Activated CD4-positive, alpha-beta T cell treated with anti-CD3 and anti-CD28 coated beads, Interleukin-2, amount 10 ng/mL, durations not matched to agents 7 days and 5 days (primary cell): ENCODE data around the gene HEMK1. TPM values are rescaled to one million over a fixed set of nuclear protein-coding genes. Genes with fewer than 3 reads are reported as not detected.
A peak's percentile ranks its signal among the peaks of the same experiment; 100 is the strongest.

Experiments
- CTCF ChIA-PET: fragments of 350-600 bp; sonication (Branson Sonifier 250); formaldehyde crosslinking; loops from one replicate; lab custom pipeline; 2021; ENCODE audit warnings: antibody characterized with exemption; lab: Charles Lee
- POLR2A ChIA-PET: fragments of 350-600 bp; sonication (Branson Sonifier 250); formaldehyde crosslinking; loops from one replicate; lab custom pipeline; 2021; ENCODE audit warnings: antibody characterized with exemption; lab: Charles Lee
- DNase-seq: peaks from one replicate; pipeline ENCODE4 v3.0.0-alpha.2; 2020
- H3K27ac Mint-ChIP-seq: one replicate; pipeline ENCODE4 v1.8.0; 2021; ENCODE audit warnings: mild to moderate bottlenecking, moderate library complexity, mixed read lengths
- H3K27me3 Mint-ChIP-seq: one replicate; pipeline ENCODE4 v1.8.0; 2021; ENCODE audit warnings: mixed read lengths
- H3K36me3 Mint-ChIP-seq: one replicate; pipeline ENCODE4 v1.8.0; 2021; ENCODE audit warnings: low read depth, mixed read lengths
- H3K4me1 Mint-ChIP-seq: one replicate; pipeline ENCODE4 v1.8.0; 2021; ENCODE audit warnings: mixed read lengths
- H3K4me3 Mint-ChIP-seq: one replicate; pipeline ENCODE4 v1.8.0; 2021; ENCODE audit warnings: mild to moderate bottlenecking, moderate library complexity, mixed read lengths
- H3K9me3 Mint-ChIP-seq: one replicate; pipeline ENCODE4 v1.8.0; 2021; ENCODE audit warnings: mixed read lengths
- total RNA-seq, 2 experiments: library from RNA; stranded (reverse); gene quantifications; one replicate each; pipeline ENCODE4 v1.2.3, GENCODE V29; 2021

The HEMK1 gene
- total RNA-seq, 2 experiments from 2014 or later, result 42.3 to 49.0 TPM

GRCh38 chr3:50623840-50624474 is 54.6 kb downstream of the HEMK1 start:
- POLR2A ChIA-PET, result no interaction called here
- Mint-ChIP-seq H3K9me3 (no peaks in the 10 kb centered on the region), H3K36me3 (peaks cover 60% of the 10 kb centered on the region), H3K4me3 (peak overlapping the region; percentile 37), H3K4me1 (peaks cover 94% of the 10 kb centered on the region), H3K27ac (peak overlapping the region; percentile 88), H3K27me3 (no peaks in the 10 kb centered on the region)
- peak; percentile 54 for DNase-seq
- CTCF ChIA-PET, result interaction anchor here (0.6 to 3.2 kb wide), 10 partner anchors 9 to 1058 kb away, joined by 3 to 14 read pairs (median 3); partner anchors contain the start of genes HEMK1 and RBM15B

DNA sequence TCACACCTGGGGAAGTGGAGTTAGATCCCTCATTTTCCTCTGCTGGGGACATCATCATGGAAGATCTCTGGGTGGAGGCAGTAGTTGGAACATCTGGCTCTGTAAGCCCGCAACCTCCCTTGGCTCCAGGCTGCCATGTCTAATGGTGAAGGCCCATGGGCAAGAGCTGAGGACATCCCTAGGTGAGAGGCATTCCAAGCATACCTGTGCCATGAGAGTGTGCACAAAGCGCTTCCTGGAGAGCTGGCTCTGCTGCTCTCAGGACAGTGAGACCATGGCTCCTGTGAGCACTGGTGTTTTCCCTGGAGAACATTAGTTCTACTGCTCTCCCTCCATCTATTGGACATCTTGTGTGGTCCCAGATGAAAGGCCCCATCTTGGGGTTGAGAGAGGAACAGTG is 55.3 kb downstream of the HEMK1 start:
- Mint-ChIP-seq H3K36me3 (peaks cover 54% of the 10 kb centered on the region), H3K4me3 (peak overlapping the region; percentile 37), H3K4me1 (peaks cover 94% of the 10 kb centered on the region), H3K9me3 (no peaks in the 10 kb centered on the region), H3K27me3 (no peaks in the 10 kb centered on the region), H3K27ac (peak overlapping the region; percentile 88)
- POLR2A ChIA-PET, result no interaction called here
- CTCF ChIA-PET, result interaction anchor here (0.8 to 3.2 kb wide), 6 partner anchors 9 to 1057 kb away, joined by 3 to 14 read pairs (median 3); partner anchors contain the start of genes CISH and RBM15B
- no peak for DNase-seq

DNA sequence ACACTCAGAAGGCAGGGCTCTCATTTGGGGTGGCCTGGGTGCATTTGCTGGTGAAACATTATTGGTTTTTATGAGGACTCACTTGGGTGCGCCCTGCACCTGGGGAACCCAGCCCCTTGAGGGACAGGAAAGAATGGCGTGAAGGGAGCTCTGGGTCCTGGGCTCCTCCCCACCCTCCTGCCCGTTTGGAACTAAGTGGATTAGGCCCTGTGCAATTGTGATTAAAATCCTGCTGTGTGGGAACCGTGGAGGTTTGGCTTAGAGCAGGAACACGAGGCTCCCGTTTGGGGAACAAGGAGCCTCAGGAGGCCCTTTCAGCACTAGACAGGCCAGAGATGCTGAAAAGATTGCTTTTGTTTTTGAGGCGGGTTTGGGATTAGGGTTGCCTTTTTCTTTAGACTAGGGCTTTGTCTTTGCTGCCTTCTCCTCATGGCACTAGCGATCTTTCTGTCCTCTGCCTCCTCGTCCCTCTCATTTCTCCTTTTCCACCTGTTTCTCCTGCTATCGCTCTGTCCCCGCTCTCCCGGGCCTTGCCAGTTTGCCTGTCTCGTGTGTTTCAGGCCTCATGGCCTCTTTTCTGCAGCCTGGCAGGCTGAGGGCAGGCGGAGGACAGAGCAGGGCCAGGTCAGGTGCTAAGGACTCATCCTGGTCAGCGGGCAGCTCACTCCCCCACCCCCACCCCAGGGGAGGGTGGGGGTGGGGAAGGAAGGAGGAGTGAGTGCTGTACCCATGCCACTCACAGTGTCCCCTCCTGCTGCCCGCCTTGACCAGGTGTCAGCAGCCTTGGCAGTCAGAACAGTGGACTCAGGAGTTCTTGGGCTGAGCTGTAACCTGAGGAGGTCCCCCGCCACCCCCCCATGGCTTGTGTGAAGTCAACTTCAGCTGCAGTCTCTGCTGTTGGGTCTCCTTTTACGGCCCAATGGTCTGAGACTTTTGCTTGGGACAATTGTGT is 56.2 kb downstream of the HEMK1 start:
- H3K27ac Mint-ChIP-seq, result peak overlapping the region; percentile 39
- H3K27me3 Mint-ChIP-seq, result no peaks in the 10 kb centered on the region
- DNase-seq, result no peak
- H3K36me3 Mint-ChIP-seq, result peaks cover 54% of the 10 kb centered on the region
- H3K4me3 Mint-ChIP-seq, result no peak overlapping the region
- peaks cover 94% of the 10 kb centered on the region for H3K4me1 Mint-ChIP-seq
- H3K9me3 Mint-ChIP-seq, result no peaks in the 10 kb centered on the region
- ChIA-PET CTCF (interaction anchor here (0.5 to 3.2 kb wide), 8 partner anchors 8 to 246 kb away, joined by 3 to 14 read pairs (median 4); partner anchors contain the start of genes CISH and MAPKAPK3), POLR2A (no interaction called here)

DNA sequence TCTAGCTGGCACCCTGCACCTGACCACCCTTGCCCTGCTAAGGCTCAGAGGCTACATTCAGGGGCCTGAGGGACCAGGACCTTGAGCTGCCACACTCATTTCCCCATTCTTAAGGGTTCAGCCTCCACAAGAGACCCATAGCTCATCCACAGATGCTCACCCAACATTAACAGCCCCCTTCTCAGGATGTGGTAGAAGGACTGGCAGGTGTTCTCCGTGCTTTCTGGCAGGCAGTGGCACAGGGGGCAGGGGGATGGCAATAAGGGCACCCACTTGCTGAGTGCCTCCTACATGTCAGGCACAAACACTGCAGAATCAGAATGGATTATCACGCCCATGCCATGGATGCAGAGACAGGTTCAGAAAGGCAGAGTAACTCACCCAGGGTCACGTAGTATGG is 57.1 kb downstream of the HEMK1 start:
- ChIA-PET CTCF (interaction anchor here (0.5 to 3.2 kb wide), 8 partner anchors 8 to 245 kb away, joined by 3 to 14 read pairs (median 4); partner anchors contain the start of gene MAPKAPK3), POLR2A (interaction anchor here (0.6 kb wide), 1 partner anchor 10 kb away, joined by 3 read pairs; no protein-coding TSS in a partner anchor)
- H3K27me3 Mint-ChIP-seq, result no peaks in the 10 kb centered on the region
- peaks cover 51% of the 10 kb centered on the region for H3K36me3 Mint-ChIP-seq
- H3K4me3 Mint-ChIP-seq, result no peak overlapping the region
- peaks cover 96% of the 10 kb centered on the region for H3K4me1 Mint-ChIP-seq
- no peak for DNase-seq
- H3K27ac Mint-ChIP-seq, result peak overlapping the region; percentile 13
- H3K9me3 Mint-ChIP-seq, result no peaks in the 10 kb centered on the region

DNA sequence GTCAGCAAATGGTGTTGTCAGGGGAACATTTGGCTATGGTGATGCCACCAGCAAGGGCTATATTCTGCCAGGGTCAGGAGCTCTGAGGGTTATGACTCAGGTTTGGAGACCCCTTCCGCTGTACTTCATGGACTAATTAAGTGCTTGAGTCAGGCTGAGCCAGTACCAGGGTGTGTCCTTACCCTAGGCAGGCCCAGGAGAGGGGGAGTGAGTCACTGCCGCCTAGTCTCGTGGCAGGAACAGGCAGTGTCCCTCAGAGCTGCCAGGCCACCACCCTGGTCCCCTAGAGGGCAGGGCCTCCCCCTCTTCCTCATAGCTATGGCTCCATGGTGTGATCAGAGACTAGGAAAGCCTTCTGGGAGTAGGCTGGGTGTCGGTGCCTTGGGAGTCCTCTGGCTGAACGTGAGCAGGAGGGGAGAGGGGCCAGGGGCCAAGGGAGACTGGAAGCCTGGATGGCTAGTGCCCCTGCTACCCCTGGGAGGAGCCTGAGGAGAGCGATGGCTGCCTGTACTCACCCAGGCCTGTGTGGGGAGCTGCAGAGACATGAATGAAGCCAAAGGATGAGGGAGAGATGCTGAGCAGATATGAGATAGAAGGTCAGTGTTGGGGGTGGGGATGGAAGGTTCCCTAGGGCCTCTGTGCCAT is 58.2 kb downstream of the HEMK1 start:
- H3K36me3 Mint-ChIP-seq, result peaks cover 55% of the 10 kb centered on the region
- no peaks in the 10 kb centered on the region for H3K27me3 Mint-ChIP-seq
- CTCF ChIA-PET, result interaction anchor here (0.9 to 5.8 kb wide), 9 partner anchors 8 to 1346 kb away, joined by 3 to 33 read pairs (median 4); partner anchors contain the start of gene ABHD14B
- POLR2A ChIA-PET, result interaction anchor here (0.6 kb wide), 1 partner anchor 29 kb away, joined by 3 read pairs; no protein-coding TSS in a partner anchor
- H3K9me3 Mint-ChIP-seq, result no peaks in the 10 kb centered on the region
- no peak overlapping the region for H3K4me3 Mint-ChIP-seq
- H3K4me1 Mint-ChIP-seq, result peaks cover 97% of the 10 kb centered on the region
- H3K27ac Mint-ChIP-seq, result peak overlapping the region; percentile 9
- DNase-seq, result no peak

DNA sequence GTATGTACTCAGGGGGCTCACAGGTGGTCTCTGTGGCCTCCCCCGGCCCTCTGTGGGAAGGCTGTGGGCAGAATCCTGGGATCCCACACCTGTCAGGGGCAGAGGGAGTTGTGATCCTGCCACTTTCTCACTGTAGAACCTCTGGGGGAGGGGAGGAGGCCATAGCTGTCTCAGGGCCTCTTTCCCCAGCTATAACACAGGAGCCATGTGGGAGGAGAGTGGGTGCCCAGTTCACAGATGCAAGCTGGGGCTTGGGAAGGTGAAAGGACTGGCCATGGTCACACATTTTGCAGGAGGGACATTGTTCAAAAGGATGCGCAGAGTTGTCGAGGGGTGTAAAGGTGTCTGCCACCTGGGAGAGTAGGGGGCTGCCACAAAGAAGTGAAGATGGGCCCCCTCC is 59.3 kb downstream of the HEMK1 start:
- Mint-ChIP-seq H3K4me3 (no peak overlapping the region), H3K36me3 (peaks cover 50% of the 10 kb centered on the region), H3K27ac (no peak overlapping the region), H3K27me3 (no peaks in the 10 kb centered on the region), H3K9me3 (no peaks in the 10 kb centered on the region), H3K4me1 (peaks cover 97% of the 10 kb centered on the region)
- CTCF ChIA-PET, result interaction anchor here (1.3 to 5.8 kb wide), 6 partner anchors 9 to 58 kb away, joined by 3 to 33 read pairs (median 4); no protein-coding TSS in a partner anchor
- POLR2A ChIA-PET, result no interaction called here
- DNase-seq, result no peak

DNA sequence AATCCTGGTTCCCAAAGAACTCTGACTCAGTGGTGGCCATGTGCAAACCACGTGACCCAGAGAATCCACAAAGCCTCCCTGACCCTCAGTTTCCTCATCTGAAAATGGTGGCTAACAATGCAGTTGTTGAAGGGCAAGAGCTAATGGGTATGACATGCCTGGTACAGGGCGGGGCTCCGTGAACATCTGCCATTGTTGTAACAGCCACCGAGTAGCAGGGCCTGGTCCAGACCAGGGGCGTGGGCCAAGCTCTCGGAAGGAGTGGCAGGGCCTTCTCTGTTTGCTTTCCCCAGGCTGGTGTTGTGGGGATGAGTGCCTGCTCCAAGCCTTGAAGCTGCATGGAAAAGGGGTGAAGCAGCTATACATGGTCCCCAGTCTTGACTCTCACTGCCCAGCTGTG is 61.1 kb downstream of the HEMK1 start:
- no peak overlapping the region for H3K4me3 Mint-ChIP-seq
- no peak for DNase-seq
- H3K4me1 Mint-ChIP-seq, result peaks cover 92% of the 10 kb centered on the region
- H3K27ac Mint-ChIP-seq, result peak overlapping the region; percentile 27
- ChIA-PET POLR2A (no interaction called here), CTCF (interaction anchor here (1.0 to 5.8 kb wide), 4 partner anchors 8 to 20 kb away, joined by 3 to 33 read pairs (median 8); partner anchors contain the start of gene MAPKAPK3)
- no peaks in the 10 kb centered on the region for H3K27me3 Mint-ChIP-seq
- peaks cover 49% of the 10 kb centered on the region for H3K36me3 Mint-ChIP-seq
- H3K9me3 Mint-ChIP-seq, result no peaks in the 10 kb centered on the region

- peaks cover 88% of the 10 kb centered on the region for H3K4me1 Mint-ChIP-seq
- ChIA-PET POLR2A (no interaction called here), CTCF (interaction anchor here (1.0 to 5.8 kb wide), 7 partner anchors 8 to 62 kb away, joined by 3 to 33 read pairs (median 3); partner anchors contain the start of gene MAPKAPK3)
- H3K27ac Mint-ChIP-seq, result peak overlapping the region; percentile 27
- H3K9me3 Mint-ChIP-seq, result no peaks in the 10 kb centered on the region
- no peak overlapping the region for H3K4me3 Mint-ChIP-seq
- DNase-seq, result no peak
- no peaks in the 10 kb centered on the region for H3K27me3 Mint-ChIP-seq
- peaks cover 49% of the 10 kb centered on the region for H3K36me3 Mint-ChIP-seq
Measured at GRCh38 chr3:50630877-50631276, 61.6 kb downstream of the HEMK1 start.

GRCh38 chr3:50632450-50632849 is 63.1 kb downstream of the HEMK1 start:
- DNase-seq, result no peak
- Mint-ChIP-seq H3K36me3 (peaks cover 46% of the 10 kb centered on the region), H3K27ac (peak overlapping the region; percentile 82), H3K9me3 (no peaks in the 10 kb centered on the region), H3K4me3 (no peak overlapping the region), H3K4me1 (peaks cover 90% of the 10 kb centered on the region), H3K27me3 (no peaks in the 10 kb centered on the region)
- ChIA-PET POLR2A (interaction anchor here (1.3 kb wide), 1 partner anchor 12 kb away, joined by 3 read pairs; no protein-coding TSS in a partner anchor), CTCF (interaction anchor here (0.8 to 5.8 kb wide), 7 partner anchors 9 to 740 kb away, joined by 3 to 33 read pairs (median 6); partner anchors contain the start of gene MAPKAPK3)

- Mint-ChIP-seq H3K27ac (peak overlapping the region; percentile 82), H3K9me3 (no peaks in the 10 kb centered on the region), H3K4me1 (peaks cover 90% of the 10 kb centered on the region), H3K4me3 (no peak overlapping the region), H3K27me3 (no peaks in the 10 kb centered on the region), H3K36me3 (peaks cover 44% of the 10 kb centered on the region)
- ChIA-PET POLR2A (no interaction called here), CTCF (interaction anchor here (0.7 to 2.7 kb wide), 5 partner anchors 10 to 62 kb away, joined by 3 to 6 read pairs (median 6); no protein-coding TSS in a partner anchor)
- DNase-seq, result no peak
Measured at GRCh38 chr3:50633230-50633790, 64.0 kb downstream of the HEMK1 start.

GRCh38 chr3:50635066-50635465 is 65.7 kb downstream of the HEMK1 start:
- H3K9me3 Mint-ChIP-seq, result no peaks in the 10 kb centered on the region
- no peak overlapping the region for H3K4me3 Mint-ChIP-seq
- no peak overlapping the region for H3K27ac Mint-ChIP-seq
- no peak for DNase-seq
- no peaks in the 10 kb centered on the region for H3K27me3 Mint-ChIP-seq
- H3K4me1 Mint-ChIP-seq, result peaks cover 79% of the 10 kb centered on the region
- POLR2A ChIA-PET, result no interaction called here
- H3K36me3 Mint-ChIP-seq, result peaks cover 39% of the 10 kb centered on the region
- CTCF ChIA-PET, result interaction anchor here (0.6 to 1.9 kb wide), 4 partner anchors 9 to 63 kb away, joined by 3 to 6 read pairs (median 4); no protein-coding TSS in a partner anchor
